MM.1S (cell line): ENCODE data around the gene RGPD8.

ENCODE experiments used
- CTCF ChIP-seq: fragments of 300-600 bp; sonication (generic); IDR thresholded peaks from 2 replicates; pipeline ENCODE4 v1.5.1; 2016; ENCODE audit warnings: antibody characterized with exemption, low read length, mixed read lengths
- EZH2 ChIP-seq: fragments of 300-600 bp; sonication (generic); optimal IDR thresholded peaks from 2 replicates; pipeline ENCODE3; 2017; ENCODE audit warnings: low read depth, mild to moderate bottlenecking, antibody characterized with exemption, low read length, mixed read lengths
- EZH2phosphoT487 ChIP-seq: fragments of 300-600 bp; sonication (generic); IDR thresholded peaks from 2 replicates; pipeline ENCODE4 v1.6.1; 2018; ENCODE audit warnings: antibody characterized with exemption, low read length

- TF ChIP-seq EZH2 (no peak), CTCF (no peak), EZH2phosphoT487 (no peak)
These were observed 16.4 kb upstream of the RGPD8 start for GRCh38 chr2:112449854-112450253.
